Globus pallidus (tissue), 1 donor: Measurements from ENCODE around the gene DICER1.

Experiments
- DNase-seq: peaks from one replicate; pipeline ENCODE4 v3.0.0-alpha.2; 2015; ENCODE audit warnings: low spot score

Gene DICER1

GRCh38 chr14:95037273-95037672 is 120.1 kb downstream of the DICER1 start:
- no peak for DNase-seq
